Mesothelial cell of epicardium (in vitro differentiated cells): ENCODE data around the gene TFG. TPM values are rescaled to one million over a fixed set of nuclear protein-coding genes. Genes with fewer than 3 reads are reported as not detected.
A peak's percentile ranks its signal among the peaks of the same experiment; 100 is the strongest.

Experiments
- DNase-seq, 2 experiments: peaks; one replicate each; pipeline ENCODE4 v3.0.0; 2021; ENCODE audit warnings: low spot score in 2 of 2; ENCODE audit not compliant: unreplicated experiment in 2 of 2
- H3K27ac Mint-ChIP-seq: 2 replicates; pipeline ENCODE4 v1.8.0; 2021; ENCODE audit warnings: mixed read lengths
- H3K27me3 Mint-ChIP-seq: 2 replicates; pipeline ENCODE4 v1.8.0; 2021; ENCODE audit warnings: low read depth, mixed read lengths
- H3K36me3 Mint-ChIP-seq: 2 replicates; pipeline ENCODE4 v1.8.0; 2021; ENCODE audit warnings: mixed read lengths
- H3K4me1 Mint-ChIP-seq: 2 replicates; pipeline ENCODE4 v1.8.0; 2021; ENCODE audit warnings: mixed read lengths
- H3K4me3 Mint-ChIP-seq: 2 replicates; pipeline ENCODE4 v1.8.0; 2021; ENCODE audit warnings: mild to moderate bottlenecking, moderate library complexity, mixed read lengths
- H3K9me3 Mint-ChIP-seq: 2 replicates; pipeline ENCODE4 v1.8.0; 2021; ENCODE audit warnings: mixed read lengths
- total RNA-seq: library from RNA; stranded (reverse); gene quantifications from 3 replicates; pipeline ENCODE4 v1.2.1, GENCODE V29; 2021
- TF ChIP-seq, protein P1 (sequence below): fragments of 200-600 bp; sonication (generic); IDR thresholded peaks from one replicate; pipeline ENCODE4 v1.5.0; 2021; ENCODE audit warnings: antibody characterized with exemption; ENCODE audit not compliant: unreplicated experiment

TFG gene
- total RNA-seq, 1 donor from 2014 or later = 111 TPM

DNA sequence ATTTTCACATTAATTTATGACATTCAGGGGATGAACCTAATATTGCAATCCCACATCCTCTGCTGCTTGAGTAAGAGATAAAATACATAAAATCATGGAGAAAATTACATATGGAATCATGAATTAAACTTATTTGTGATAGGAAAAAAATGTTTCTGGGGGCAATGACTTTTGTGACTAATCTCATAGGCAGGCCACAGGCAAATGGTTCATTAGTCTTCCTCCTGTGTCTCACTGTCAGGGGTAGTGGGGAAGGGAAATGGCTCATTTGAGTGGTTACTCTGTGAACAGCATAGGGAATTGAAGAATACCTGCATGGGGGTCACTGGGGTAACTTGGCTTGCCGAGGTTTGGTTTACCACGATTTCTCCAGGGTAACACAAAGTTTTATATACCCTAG, 72.0 kb downstream of the TFG start:
- Mint-ChIP-seq H3K4me1 (peaks cover 10% of the 10 kb centered on the region), H3K9me3 (peaks cover 18% of the 10 kb centered on the region), H3K4me3 (no peak overlapping the region), H3K27ac (no peak overlapping the region), H3K27me3 (no peaks in the 10 kb centered on the region), H3K36me3 (peaks cover 3% of the 10 kb centered on the region)
- DNase-seq = no peak
- TF ChIP-seq, protein P1, sequence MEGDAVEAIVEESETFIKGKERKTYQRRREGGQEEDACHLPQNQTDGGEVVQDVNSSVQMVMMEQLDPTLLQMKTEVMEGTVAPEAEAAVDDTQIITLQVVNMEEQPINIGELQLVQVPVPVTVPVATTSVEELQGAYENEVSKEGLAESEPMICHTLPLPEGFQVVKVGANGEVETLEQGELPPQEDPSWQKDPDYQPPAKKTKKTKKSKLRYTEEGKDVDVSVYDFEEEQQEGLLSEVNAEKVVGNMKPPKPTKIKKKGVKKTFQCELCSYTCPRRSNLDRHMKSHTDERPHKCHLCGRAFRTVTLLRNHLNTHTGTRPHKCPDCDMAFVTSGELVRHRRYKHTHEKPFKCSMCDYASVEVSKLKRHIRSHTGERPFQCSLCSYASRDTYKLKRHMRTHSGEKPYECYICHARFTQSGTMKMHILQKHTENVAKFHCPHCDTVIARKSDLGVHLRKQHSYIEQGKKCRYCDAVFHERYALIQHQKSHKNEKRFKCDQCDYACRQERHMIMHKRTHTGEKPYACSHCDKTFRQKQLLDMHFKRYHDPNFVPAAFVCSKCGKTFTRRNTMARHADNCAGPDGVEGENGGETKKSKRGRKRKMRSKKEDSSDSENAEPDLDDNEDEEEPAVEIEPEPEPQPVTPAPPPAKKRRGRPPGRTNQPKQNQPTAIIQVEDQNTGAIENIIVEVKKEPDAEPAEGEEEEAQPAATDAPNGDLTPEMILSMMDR = no peak

DNA sequence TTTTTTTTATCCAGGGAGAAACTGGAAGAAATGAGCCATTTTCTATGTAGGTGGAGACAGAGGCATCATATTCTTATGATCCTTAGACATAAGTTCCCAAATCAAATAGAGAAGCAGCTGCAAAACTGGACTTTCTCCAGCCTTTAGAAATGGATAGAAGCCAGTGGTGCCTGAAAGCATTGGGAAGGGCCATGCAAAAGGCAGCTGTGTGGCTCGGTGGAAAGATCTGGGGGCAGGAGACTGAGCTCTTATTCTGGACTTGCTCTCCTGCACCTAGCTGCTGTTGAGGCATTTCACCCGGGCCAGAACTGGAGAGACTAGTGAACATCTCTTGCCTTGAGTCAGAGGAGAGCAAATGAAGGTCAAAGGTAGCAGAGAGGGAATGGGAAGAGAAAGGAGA, 73.1 kb downstream of the TFG start:
- TF ChIP-seq, protein P1 = no peak
- H3K27ac Mint-ChIP-seq = no peak overlapping the region
- no peak for DNase-seq
- no peak overlapping the region for H3K4me3 Mint-ChIP-seq
- H3K9me3 Mint-ChIP-seq = peaks cover 18% of the 10 kb centered on the region
- H3K27me3 Mint-ChIP-seq = no peaks in the 10 kb centered on the region
- H3K36me3 Mint-ChIP-seq = peaks cover 3% of the 10 kb centered on the region
- H3K4me1 Mint-ChIP-seq = peaks cover 10% of the 10 kb centered on the region

DNA sequence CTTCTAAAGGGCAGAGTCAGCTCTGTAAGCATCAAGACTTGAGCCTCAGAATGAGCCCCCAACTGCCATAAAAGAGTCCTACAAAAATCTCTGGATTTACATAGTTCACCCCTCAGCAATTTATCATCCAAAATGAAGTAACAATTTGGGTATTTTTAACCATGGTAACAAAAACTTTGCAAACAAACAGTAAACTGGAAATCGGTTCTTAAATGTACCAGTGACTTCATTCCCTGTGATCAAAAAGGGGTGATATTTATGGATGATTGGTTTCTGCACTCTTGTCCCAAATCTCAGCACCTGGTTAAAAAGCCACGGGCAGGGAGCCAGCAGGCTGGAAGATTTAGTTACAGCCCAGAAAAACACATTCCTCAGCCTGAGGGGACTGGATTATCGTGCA, 73.6 kb downstream of the TFG start:
- no peak for DNase-seq
- H3K27me3 Mint-ChIP-seq = no peaks in the 10 kb centered on the region
- H3K4me1 Mint-ChIP-seq = peaks cover 10% of the 10 kb centered on the region
- no peak overlapping the region for H3K4me3 Mint-ChIP-seq
- H3K9me3 Mint-ChIP-seq = peaks cover 18% of the 10 kb centered on the region
- TF ChIP-seq, protein P1 = no peak
- peaks cover 3% of the 10 kb centered on the region for H3K36me3 Mint-ChIP-seq
- peak overlapping the region; percentile 74 for H3K27ac Mint-ChIP-seq

DNA sequence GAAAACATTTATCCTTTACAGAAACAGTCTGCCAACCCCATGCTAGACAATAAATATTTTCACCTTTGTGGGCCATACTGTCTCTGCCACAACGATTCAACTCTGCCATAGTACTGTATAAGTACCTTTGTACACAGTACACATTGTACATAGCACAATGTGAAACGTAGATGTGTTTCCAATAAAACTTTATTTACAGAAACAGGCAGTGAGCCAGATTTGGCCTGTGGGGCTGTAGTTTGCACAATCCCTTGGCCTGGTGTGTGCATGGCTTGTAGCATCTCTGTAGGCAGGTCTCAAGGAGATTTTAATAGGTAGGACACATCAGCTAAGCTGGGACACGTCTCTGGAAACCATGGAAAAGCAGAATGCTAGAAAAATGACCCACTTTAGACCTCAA, 74.3 kb downstream of the TFG start:
- Mint-ChIP-seq H3K27ac (no peak overlapping the region), H3K27me3 (no peaks in the 10 kb centered on the region), H3K4me3 (no peak overlapping the region), H3K9me3 (peaks cover 18% of the 10 kb centered on the region), H3K4me1 (peaks cover 10% of the 10 kb centered on the region), H3K36me3 (peaks cover 3% of the 10 kb centered on the region)
- no peak for DNase-seq
- TF ChIP-seq, protein P1 = no peak

DNA sequence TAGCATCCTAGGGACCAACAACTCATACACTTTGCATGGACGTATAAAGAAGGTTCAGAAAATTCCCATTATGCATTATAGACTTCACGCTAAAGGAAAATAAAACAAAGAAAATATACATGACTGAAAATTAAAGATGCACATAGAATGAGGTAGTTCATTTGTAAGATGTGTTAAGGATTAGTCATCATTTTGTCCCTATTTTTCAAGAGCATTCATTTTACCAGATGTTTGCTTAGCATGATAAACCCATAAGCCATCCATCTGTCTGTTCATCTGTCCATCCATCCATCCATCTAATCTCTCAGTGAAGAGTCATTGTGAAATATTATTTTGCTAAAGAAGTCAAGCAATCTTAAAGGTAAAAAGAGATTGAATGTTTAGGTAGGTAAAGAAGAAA, 80.3 kb downstream of the TFG start:
- TF ChIP-seq, protein P1 = no peak
- no peak for DNase-seq
- no peaks in the 10 kb centered on the region for H3K4me1 Mint-ChIP-seq
- no peak overlapping the region for H3K4me3 Mint-ChIP-seq
- H3K9me3 Mint-ChIP-seq = peaks cover 13% of the 10 kb centered on the region
- no peak overlapping the region for H3K27ac Mint-ChIP-seq
- peaks cover 20% of the 10 kb centered on the region for H3K27me3 Mint-ChIP-seq
- H3K36me3 Mint-ChIP-seq = peaks cover 1% of the 10 kb centered on the region

DNA sequence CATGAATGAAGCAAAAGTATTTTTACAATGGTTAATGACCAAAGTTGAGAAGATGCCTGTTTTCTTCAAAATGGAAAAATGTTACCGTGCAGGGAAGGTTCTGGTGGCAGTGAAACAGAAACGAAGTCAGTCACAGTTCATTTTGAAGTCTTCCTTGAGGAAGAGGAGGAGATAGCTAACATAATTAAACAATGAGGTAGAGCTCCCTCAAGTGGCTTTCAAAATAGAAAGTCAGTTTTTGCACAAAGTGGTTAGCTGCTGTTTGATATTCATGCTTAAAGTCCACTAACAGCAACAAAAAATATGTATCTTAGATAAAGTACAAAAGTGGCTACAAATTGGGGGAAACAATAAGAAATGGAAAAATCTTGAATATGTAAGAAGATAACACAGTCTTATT, 87.3 kb downstream of the TFG start:
- Mint-ChIP-seq H3K9me3 (no peaks in the 10 kb centered on the region), H3K27ac (no peak overlapping the region), H3K4me1 (peaks cover 2% of the 10 kb centered on the region), H3K27me3 (peaks cover 16% of the 10 kb centered on the region), H3K4me3 (no peak overlapping the region), H3K36me3 (no peaks in the 10 kb centered on the region)
- TF ChIP-seq, protein P1 = no peak
- no peak for DNase-seq
